Chondrocyte (in vitro differentiated cells): ENCODE data around the gene MAML3. TPM values are rescaled to one million over a fixed set of nuclear protein-coding genes. Genes with fewer than 3 reads are reported as not detected.

Source experiments
- DNase-seq: peaks from one replicate; pipeline ENCODE4 v3.0.0; 2021; ENCODE audit warnings: mixed read lengths, low spot score
- H3K27ac Mint-ChIP-seq: one replicate; pipeline ENCODE4 v1.8.0; 2021; ENCODE audit warnings: mild to moderate bottlenecking, moderate library complexity, mixed read lengths; ENCODE audit not compliant: unreplicated experiment
- H3K27me3 Mint-ChIP-seq: 2 replicates; pipeline ENCODE4 v1.8.0; 2021; ENCODE audit warnings: low read depth, mixed read lengths
- H3K36me3 Mint-ChIP-seq: 2 replicates; pipeline ENCODE4 v1.8.0; 2021; ENCODE audit warnings: low read depth, mixed read lengths
- H3K4me1 Mint-ChIP-seq: 2 replicates; pipeline ENCODE4 v1.8.0; 2021; ENCODE audit warnings: low read depth, mild to moderate bottlenecking, mixed read lengths
- H3K4me3 Mint-ChIP-seq: one replicate; pipeline ENCODE4 v1.8.0; 2021; ENCODE audit warnings: mild to moderate bottlenecking, moderate library complexity, mixed read lengths; ENCODE audit not compliant: unreplicated experiment
- H3K9me3 Mint-ChIP-seq: 2 replicates; pipeline ENCODE4 v1.8.0; 2021; ENCODE audit warnings: low read depth, mixed read lengths
- total RNA-seq: library from RNA; stranded (reverse); gene quantifications from 3 replicates; pipeline ENCODE4 v1.2.1, GENCODE V29; 2021
- TF ChIP-seq, protein P1 (sequence below): fragments of 200-600 bp; sonication (generic); IDR thresholded peaks from 2 replicates; pipeline ENCODE4 v1.5.0; 2021; ENCODE audit warnings: antibody characterized with exemption, mild to moderate bottlenecking, moderate library complexity

The MAML3 gene
- total RNA-seq, 1 donor from 2014 or later: 1.6 TPM

GRCh38 chr4:139682309-139682708, 471.7 kb downstream of the MAML3 start:
- H3K4me1 Mint-ChIP-seq: peaks cover 24% of the 10 kb centered on the region
- H3K27ac Mint-ChIP-seq: no peak overlapping the region
- peaks cover 23% of the 10 kb centered on the region for H3K36me3 Mint-ChIP-seq
- no peak for DNase-seq
- H3K9me3 Mint-ChIP-seq: no peaks in the 10 kb centered on the region
- H3K27me3 Mint-ChIP-seq: no peaks in the 10 kb centered on the region
- TF ChIP-seq, protein P1, sequence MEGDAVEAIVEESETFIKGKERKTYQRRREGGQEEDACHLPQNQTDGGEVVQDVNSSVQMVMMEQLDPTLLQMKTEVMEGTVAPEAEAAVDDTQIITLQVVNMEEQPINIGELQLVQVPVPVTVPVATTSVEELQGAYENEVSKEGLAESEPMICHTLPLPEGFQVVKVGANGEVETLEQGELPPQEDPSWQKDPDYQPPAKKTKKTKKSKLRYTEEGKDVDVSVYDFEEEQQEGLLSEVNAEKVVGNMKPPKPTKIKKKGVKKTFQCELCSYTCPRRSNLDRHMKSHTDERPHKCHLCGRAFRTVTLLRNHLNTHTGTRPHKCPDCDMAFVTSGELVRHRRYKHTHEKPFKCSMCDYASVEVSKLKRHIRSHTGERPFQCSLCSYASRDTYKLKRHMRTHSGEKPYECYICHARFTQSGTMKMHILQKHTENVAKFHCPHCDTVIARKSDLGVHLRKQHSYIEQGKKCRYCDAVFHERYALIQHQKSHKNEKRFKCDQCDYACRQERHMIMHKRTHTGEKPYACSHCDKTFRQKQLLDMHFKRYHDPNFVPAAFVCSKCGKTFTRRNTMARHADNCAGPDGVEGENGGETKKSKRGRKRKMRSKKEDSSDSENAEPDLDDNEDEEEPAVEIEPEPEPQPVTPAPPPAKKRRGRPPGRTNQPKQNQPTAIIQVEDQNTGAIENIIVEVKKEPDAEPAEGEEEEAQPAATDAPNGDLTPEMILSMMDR: no peak
- no peak overlapping the region for H3K4me3 Mint-ChIP-seq

- no peak for DNase-seq
- peaks cover 10% of the 10 kb centered on the region for H3K36me3 Mint-ChIP-seq
- H3K4me1 Mint-ChIP-seq: peaks cover under 1% of the 10 kb centered on the region
Measured at GRCh38 chr4:139676913-139677585, 476.9 kb downstream of the MAML3 start.

DNA sequence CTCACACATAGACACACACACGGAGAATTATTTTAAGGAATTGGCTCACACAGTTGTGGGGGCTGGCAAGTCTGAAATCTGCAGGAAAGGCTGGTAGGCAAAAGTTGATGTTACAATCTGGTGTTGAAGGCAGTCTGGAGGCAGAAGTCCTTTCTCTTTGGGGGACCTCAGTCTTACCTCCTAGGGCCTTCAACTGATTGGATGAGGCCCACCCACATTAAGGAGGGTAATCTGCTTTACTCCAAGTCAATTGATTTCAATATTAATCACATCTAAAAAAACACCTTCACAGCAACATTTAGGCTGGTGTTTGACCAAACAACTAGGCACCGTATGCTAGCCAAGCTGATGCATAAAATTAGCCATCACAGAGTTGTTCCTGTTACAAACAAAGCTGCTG, 477.6 kb downstream of the MAML3 start:
- no peak overlapping the region for H3K27ac Mint-ChIP-seq
- no peaks in the 10 kb centered on the region for H3K9me3 Mint-ChIP-seq
- no peaks in the 10 kb centered on the region for H3K4me1 Mint-ChIP-seq
- TF ChIP-seq, protein P1: no peak
- peaks cover 10% of the 10 kb centered on the region for H3K36me3 Mint-ChIP-seq
- H3K4me3 Mint-ChIP-seq: no peak overlapping the region
- H3K27me3 Mint-ChIP-seq: no peaks in the 10 kb centered on the region
- DNase-seq: no peak

More at GRCh38 chr4:139676913-139677585, 476.9 kb downstream of the MAML3 start:
- Mint-ChIP-seq H3K27me3 (no peaks in the 10 kb centered on the region), H3K9me3 (no peaks in the 10 kb centered on the region), H3K27ac (no peak overlapping the region), H3K4me3 (no peak overlapping the region)
- TF ChIP-seq, protein P1: no peak

GRCh38 chr4:139675651-139676050, 478.3 kb downstream of the MAML3 start:
- Mint-ChIP-seq H3K4me1 (no peaks in the 10 kb centered on the region), H3K9me3 (no peaks in the 10 kb centered on the region), H3K36me3 (peaks cover 10% of the 10 kb centered on the region), H3K27ac (no peak overlapping the region), H3K4me3 (no peak overlapping the region), H3K27me3 (no peaks in the 10 kb centered on the region)
- TF ChIP-seq, protein P1: no peak
- no peak for DNase-seq

DNA sequence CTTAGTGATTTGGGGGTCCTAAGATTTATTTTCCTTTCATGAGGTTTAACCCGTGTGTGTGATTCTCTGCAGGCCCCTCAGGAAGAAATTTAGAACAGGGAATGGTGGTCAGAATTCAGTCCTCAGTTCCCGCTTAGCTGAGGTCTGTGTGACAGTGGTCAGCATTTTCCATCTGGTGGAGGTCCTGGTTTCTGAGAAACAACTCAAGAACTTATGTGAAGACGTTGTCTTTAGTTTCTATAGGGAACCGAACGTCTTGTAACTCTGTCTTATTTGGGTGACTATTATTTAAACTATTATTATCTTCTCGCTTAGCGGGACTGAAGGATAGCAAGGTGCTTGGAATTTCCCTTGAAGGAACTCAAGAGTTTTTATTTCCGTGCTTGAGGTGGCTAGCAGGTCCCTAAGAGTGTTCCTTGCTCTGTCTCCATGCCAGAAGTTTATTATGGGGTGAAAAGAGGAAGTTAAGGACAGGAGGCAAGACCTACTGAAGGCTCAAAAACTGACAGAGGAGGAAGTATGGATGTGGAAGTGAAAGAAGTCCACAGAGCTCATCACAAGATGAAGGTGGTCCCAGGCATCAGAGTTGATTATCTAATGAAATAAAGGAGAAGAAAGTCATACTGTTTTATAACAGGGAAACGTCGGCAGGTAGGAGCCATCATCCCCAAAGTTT, 479.0 kb downstream of the MAML3 start:
- Mint-ChIP-seq H3K4me3 (no peak overlapping the region), H3K27me3 (no peaks in the 10 kb centered on the region), H3K36me3 (peaks cover 6% of the 10 kb centered on the region), H3K27ac (no peak overlapping the region), H3K4me1 (no peaks in the 10 kb centered on the region), H3K9me3 (no peaks in the 10 kb centered on the region)
- TF ChIP-seq, protein P1: no peak
- no peak for DNase-seq
